Activated B cell treated with CpG ODN at 0.5 μM for 24 hours (primary cell): ENCODE results near the gene LPGAT1. TPM values are rescaled to one million over a fixed set of nuclear protein-coding genes. Genes with fewer than 3 reads are reported as not detected.

ENCODE experiments used
- ATAC-seq: fragments of 200-7000 bp; cut with Tn5 transposase; one replicate; pipeline ENCODE4 v1.10.0; 2021; ENCODE audit warnings: low read depth, mild to moderate bottlenecking, moderate library complexity
- CTCF ChIA-PET: fragments of 350-600 bp; sonication (Branson Sonifier 250); formaldehyde crosslinking; loops from one replicate; lab custom pipeline; 2021; ENCODE audit warnings: antibody characterized with exemption; lab: Charles Lee
- POLR2A ChIA-PET: fragments of 350-600 bp; sonication (Branson Sonifier 250); formaldehyde crosslinking; loops from one replicate; lab custom pipeline; 2021; ENCODE audit warnings: antibody characterized with exemption; lab: Charles Lee
- DNase-seq: peaks from one replicate; pipeline ENCODE4 v3.0.0; 2022
- H3K27ac Mint-ChIP-seq: one replicate; pipeline ENCODE4 v1.8.0; 2020; ENCODE audit warnings: mixed read lengths
- H3K27me3 Mint-ChIP-seq: one replicate; pipeline ENCODE4 v1.8.0; 2021; ENCODE audit warnings: mixed read lengths
- H3K36me3 Mint-ChIP-seq: one replicate; pipeline ENCODE4 v1.8.0; 2021; ENCODE audit warnings: low read depth, mixed read lengths
- H3K4me1 Mint-ChIP-seq: one replicate; pipeline ENCODE4 v1.8.0; 2021; ENCODE audit warnings: mixed read lengths
- H3K4me3 Mint-ChIP-seq: one replicate; pipeline ENCODE4 v1.8.0; 2020; ENCODE audit warnings: mild to moderate bottlenecking, mixed read lengths
- H3K9me3 Mint-ChIP-seq: one replicate; pipeline ENCODE4 v1.8.0; 2020; ENCODE audit warnings: mixed read lengths
- intact Hi-C: fragments of 100-400 bp; cut with micrococcal nuclease; formaldehyde crosslinking; loops from one replicate; pipeline ENCODE4 v1.15.1; 2024
- total RNA-seq: library from RNA; stranded (reverse); gene quantifications from 2 replicates; pipeline ENCODE4 v1.2.3, GENCODE V29; 2022
- TF ChIP-seq, protein P1 (sequence below): fragments of 200-600 bp; IDR thresholded peaks from one replicate; pipeline ENCODE4 v1.8.0; 2022; ENCODE audit warnings: antibody characterized with exemption, mild to moderate bottlenecking

Gene LPGAT1
- total RNA-seq, 1 donor from 2014 or later: 43.6 TPM

DNA sequence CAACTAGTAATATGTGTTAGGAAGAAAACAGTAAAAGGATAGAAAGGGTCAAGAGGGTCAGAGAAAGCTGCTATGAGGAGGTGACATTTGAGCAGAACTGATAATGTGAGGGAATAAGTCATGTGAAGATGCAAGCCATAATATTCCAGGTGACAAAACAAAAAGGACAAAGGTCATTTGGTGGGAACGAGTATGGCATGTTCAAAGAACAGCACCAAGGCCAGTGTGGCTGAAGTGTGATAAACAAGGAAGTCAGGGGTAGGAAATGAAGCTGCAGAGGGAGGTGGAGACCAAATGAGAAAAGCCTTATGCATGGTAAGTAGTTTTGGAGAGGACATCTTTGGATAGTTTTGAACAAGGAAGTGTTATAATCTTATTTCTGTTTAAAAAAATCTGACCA lies 46.7 kb downstream of the LPGAT1 start:
- ATAC-seq (no peak), DNase-seq (no peak)
- intact Hi-C loops: no loop called here
- H3K27me3 Mint-ChIP-seq: no peaks in the 10 kb centered on the region
- no peak overlapping the region for H3K4me3 Mint-ChIP-seq
- no peaks in the 10 kb centered on the region for H3K9me3 Mint-ChIP-seq
- peaks cover 2% of the 10 kb centered on the region for H3K4me1 Mint-ChIP-seq
- no peak overlapping the region for H3K27ac Mint-ChIP-seq
- CTCF ChIA-PET: no interaction called here
- TF ChIP-seq, protein P1, sequence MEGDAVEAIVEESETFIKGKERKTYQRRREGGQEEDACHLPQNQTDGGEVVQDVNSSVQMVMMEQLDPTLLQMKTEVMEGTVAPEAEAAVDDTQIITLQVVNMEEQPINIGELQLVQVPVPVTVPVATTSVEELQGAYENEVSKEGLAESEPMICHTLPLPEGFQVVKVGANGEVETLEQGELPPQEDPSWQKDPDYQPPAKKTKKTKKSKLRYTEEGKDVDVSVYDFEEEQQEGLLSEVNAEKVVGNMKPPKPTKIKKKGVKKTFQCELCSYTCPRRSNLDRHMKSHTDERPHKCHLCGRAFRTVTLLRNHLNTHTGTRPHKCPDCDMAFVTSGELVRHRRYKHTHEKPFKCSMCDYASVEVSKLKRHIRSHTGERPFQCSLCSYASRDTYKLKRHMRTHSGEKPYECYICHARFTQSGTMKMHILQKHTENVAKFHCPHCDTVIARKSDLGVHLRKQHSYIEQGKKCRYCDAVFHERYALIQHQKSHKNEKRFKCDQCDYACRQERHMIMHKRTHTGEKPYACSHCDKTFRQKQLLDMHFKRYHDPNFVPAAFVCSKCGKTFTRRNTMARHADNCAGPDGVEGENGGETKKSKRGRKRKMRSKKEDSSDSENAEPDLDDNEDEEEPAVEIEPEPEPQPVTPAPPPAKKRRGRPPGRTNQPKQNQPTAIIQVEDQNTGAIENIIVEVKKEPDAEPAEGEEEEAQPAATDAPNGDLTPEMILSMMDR: no peak
- POLR2A ChIA-PET: no interaction called here
- H3K36me3 Mint-ChIP-seq: peaks cover 41% of the 10 kb centered on the region

DNA sequence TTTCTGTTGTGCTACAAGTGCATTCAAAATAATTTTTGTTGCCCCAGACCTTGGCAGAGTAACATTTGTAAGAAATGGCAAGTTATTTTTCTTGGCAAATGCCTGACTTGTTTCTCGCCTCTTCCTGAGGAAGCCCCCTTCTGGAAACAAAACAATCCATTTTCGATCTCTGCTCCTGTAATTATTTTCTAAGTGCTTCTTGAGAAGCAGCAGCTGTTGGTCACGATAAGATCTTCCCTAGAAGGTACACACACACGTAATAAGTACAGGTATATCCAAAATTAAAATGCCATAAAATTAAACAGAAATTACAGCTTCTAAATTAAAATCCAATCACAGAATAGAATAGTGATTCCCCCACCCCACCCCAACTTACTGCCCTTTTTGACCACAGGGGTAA lies 47.3 kb downstream of the LPGAT1 start:
- POLR2A ChIA-PET: no interaction called here
- H3K9me3 Mint-ChIP-seq: no peaks in the 10 kb centered on the region
- CTCF ChIA-PET: no interaction called here
- peaks cover 42% of the 10 kb centered on the region for H3K36me3 Mint-ChIP-seq
- intact Hi-C loops: no loop called here
- DNase-seq (no peak), ATAC-seq (no peak)
- no peak overlapping the region for H3K4me3 Mint-ChIP-seq
- TF ChIP-seq, protein P1: no peak
- H3K4me1 Mint-ChIP-seq: peaks cover 2% of the 10 kb centered on the region
- H3K27ac Mint-ChIP-seq: no peak overlapping the region
- no peaks in the 10 kb centered on the region for H3K27me3 Mint-ChIP-seq

DNA sequence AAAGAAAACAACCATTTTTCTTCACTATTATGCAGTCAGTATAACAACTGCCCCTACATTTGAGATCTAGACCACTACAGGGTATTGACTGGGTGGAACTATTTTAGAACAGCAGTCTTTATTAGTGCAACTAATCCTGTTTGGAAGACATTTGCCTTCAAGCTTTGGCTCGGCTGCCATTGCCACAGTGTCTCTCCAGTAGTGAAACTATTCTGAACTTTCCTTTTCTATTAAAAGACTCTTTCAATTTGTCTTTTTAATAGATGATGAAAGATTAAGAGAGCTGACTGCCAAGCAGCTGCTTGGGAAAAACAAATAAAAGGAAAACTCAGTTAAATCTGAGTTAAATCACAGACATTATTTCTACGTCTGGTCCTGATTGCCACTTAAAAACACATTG lies 49.3 kb downstream of the LPGAT1 start:
- POLR2A ChIA-PET: no interaction called here

GRCh38 chr1:211775170-211775569 lies 55.4 kb downstream of the LPGAT1 start:
- CTCF ChIA-PET: no interaction called here

More for the DNA sequence above, 49.3 kb downstream of the LPGAT1 start:
- TF ChIP-seq, protein P1: no peak
- H3K4me3 Mint-ChIP-seq: no peak overlapping the region
- no peaks in the 10 kb centered on the region for H3K27me3 Mint-ChIP-seq
- CTCF ChIA-PET: no interaction called here
- ATAC-seq (no peak), DNase-seq (no peak)
- intact Hi-C loops: no loop called here
- H3K36me3 Mint-ChIP-seq: peaks cover 50% of the 10 kb centered on the region
- no peak overlapping the region for H3K27ac Mint-ChIP-seq
- no peaks in the 10 kb centered on the region for H3K9me3 Mint-ChIP-seq
- H3K4me1 Mint-ChIP-seq: peaks cover 2% of the 10 kb centered on the region

GRCh38 chr1:211764701-211765100 lies 65.9 kb downstream of the LPGAT1 start:
- Mint-ChIP-seq H3K27me3 (no peaks in the 10 kb centered on the region), H3K9me3 (no peaks in the 10 kb centered on the region), H3K4me1 (no peaks in the 10 kb centered on the region), H3K27ac (no peak overlapping the region), H3K4me3 (no peak overlapping the region), H3K36me3 (peaks cover 54% of the 10 kb centered on the region)
- TF ChIP-seq, protein P1: no peak
- intact Hi-C loops: no loop called here
- POLR2A ChIA-PET: no interaction called here
- CTCF ChIA-PET: no interaction called here
- DNase-seq (no peak), ATAC-seq (no peak)

More at GRCh38 chr1:211775170-211775569, 55.4 kb downstream of the LPGAT1 start:
- no peaks in the 10 kb centered on the region for H3K9me3 Mint-ChIP-seq
- H3K27me3 Mint-ChIP-seq: no peaks in the 10 kb centered on the region
- POLR2A ChIA-PET: no interaction called here
- ATAC-seq (no peak), DNase-seq (no peak)
- peaks cover 46% of the 10 kb centered on the region for H3K36me3 Mint-ChIP-seq
- TF ChIP-seq, protein P1: no peak
- intact Hi-C loops: no loop called here
- no peaks in the 10 kb centered on the region for H3K4me1 Mint-ChIP-seq
- no peak overlapping the region for H3K4me3 Mint-ChIP-seq
- no peak overlapping the region for H3K27ac Mint-ChIP-seq
